ENCODE measurements around the gene MTLN. TPM values are rescaled to one million over a fixed set of nuclear protein-coding genes. Genes with fewer than 3 reads are reported as not detected.
A peak's percentile ranks its signal among the peaks of the same experiment; 100 is the strongest.
"Not testable (repeated sequence)": the region's sequence is repeated elsewhere in the genome, so short reads cannot be mapped to it uniquely, and the experiment has no call there.

MTLN gene
- 10 to 100 TPM; 28.3 to 96.5 (median 51.6) TPM for total RNA-seq

DNA sequence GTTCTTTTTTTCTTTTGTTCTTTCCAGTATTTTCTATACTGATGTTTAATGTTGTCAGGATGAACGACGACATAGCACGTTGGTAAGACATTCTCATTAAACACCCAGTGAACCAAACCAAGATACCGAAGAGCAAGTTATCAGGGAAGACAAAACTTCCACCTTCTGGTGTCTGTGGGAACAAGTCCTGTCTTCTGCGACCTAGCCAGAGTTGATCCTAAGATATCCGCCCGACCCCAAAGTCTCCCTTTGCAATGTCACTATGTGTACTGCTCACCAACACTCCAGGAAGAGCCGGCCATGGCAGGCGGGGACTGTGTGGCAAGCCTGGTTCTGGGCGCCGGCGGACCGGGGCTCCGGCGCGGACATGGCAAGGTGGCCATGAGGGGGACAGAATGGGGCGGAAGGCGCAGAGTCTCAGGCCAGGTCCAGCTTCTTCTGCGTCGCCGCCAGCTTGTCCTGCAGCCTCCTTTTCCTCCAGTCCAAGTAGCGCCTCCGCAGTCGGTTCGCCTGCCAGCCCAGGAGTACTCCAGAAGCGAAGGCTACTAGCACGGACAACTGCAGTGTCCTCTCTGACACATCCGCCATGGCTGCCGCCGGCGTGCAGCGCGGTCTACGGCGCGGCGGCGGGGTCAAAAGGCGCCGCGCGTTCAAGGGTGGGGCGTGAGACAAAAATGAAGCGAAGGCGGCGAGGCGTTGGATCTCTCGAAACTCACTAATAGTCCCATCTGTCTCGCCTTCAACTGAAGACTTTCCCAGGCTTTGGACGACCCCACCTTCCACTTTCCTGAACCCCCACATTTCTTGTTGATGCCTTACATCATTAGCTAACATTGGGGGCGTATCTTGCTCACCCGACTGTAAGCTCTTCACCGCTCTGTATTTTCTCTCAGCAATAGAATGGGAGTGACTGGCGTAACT, at the start of gene MTLN:
Gene MTLN (minus strand): TSS at position 610 of the 921 bp plus-strand sequence. CDS start 22 bp downstream, at position 588.
- Histone ChIP-seq H3K9me3 (no peaks in the 10 kb centered on the region), H3K4me3 (peak within 1 kb of the TSS; percentile 82), H3K27me3 (no peaks in the 10 kb centered on the region), H3K4me1 (peaks cover 16% of the 10 kb centered on the region), H3K36me3 (peaks cover 10% of the 10 kb centered on the region), H3K27ac (peak within 1 kb of the TSS; percentile 88)
- peak in 1 of 2 donors; percentile 46 for TF ChIP-seq POLR2A (IDR thresholded peaks at IDR 0.05)
- no peak for TF ChIP-seq EP300 (IDR thresholded peaks at IDR 0.05)
- peak in 2 of 3 donors; percentile 71 to 98 for TF ChIP-seq POLR2AphosphoS5 (IDR thresholded peaks at IDR 0.05)
- DNase-seq (ENCODE audit: low spot score in 2 of 2), result peak in 1 of 2 donors; percentile 73
- WGBS, result 7% methylated on average over 54 of the region's 54 CpGs

GRCh38 chr2:110261910-110262309, 49.6 kb upstream of the MTLN start:
- H3K27ac ChIP-seq; DNase-seq (ENCODE audit: low spot score in 2 of 2); H3K4me1 ChIP-seq; H3K9me3 ChIP-seq; H3K36me3 ChIP-seq; H3K27me3 ChIP-seq; H3K4me3 ChIP-seq: not testable (repeated sequence)
- WGBS, result no CpG with 5 or more reads among the region's 1 CpG

GRCh38 chr2:110248081-110248795, 35.9 kb upstream of the MTLN start:
- WGBS, result 70% methylated on average over 6 of the region's 7 CpGs
- not testable (repeated sequence) for H3K27me3 ChIP-seq; H3K27ac ChIP-seq; H3K4me3 ChIP-seq; H3K36me3 ChIP-seq; H3K4me1 ChIP-seq; DNase-seq (ENCODE audit: low spot score in 2 of 2); H3K9me3 ChIP-seq

DNA sequence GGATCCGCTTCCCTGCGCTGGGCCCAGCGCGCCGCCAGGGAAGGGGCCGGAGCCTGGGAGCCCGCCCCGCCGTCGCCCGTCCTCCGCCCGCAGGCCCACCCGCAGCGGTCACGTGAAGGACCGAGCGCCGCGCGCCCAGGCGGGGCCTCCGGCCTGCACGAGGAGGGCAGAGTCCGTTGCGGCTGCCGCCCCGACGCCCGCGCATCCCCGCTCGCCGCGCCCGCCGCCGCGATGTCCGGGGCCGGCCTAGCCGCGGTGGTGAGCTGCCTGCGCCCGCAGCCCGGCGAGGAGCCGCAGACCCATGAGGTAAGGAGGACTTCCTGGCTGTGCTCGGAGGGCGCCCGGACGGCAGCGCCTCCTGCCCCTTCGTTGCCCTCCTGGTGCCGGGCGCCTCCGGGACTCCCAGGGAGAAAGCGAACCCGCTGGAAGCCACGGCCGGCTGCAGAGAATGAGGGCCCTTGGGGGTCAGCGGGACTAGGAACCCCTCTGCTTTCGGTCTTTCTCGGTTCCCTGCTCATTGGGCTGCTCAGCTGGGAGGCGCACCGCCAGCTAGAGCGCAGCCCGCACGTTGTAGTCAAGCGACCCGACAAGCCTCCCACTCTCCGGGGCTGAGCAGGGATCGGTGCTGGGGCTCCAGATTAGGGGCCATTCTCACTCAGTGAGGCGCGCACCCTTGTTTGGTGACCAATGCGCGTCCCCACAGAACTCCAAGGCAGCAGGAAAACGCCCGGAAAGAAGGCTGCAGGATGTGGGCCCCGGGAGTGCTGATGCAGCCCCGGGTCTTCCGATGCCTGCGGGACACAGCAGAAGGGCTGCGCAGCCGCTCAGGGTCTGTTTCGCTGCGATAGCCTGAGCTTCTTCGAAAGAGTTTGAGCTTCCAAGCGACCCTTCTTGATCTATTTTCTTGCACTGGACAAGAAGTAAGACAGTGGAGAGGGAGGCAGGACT, 33.4 kb upstream of the MTLN start:
- not testable (repeated sequence) for H3K4me3 ChIP-seq, H3K27ac ChIP-seq
- no CpG with 5 or more reads among the region's 89 CpGs for WGBS

GRCh38 chr2:110243283-110243682, 30.9 kb upstream of the MTLN start:
- 100% methylated on average over 1 of the region's 3 CpGs for WGBS
- H3K36me3 ChIP-seq; DNase-seq (ENCODE audit: low spot score in 2 of 2); H3K4me3 ChIP-seq; H3K4me1 ChIP-seq; H3K9me3 ChIP-seq; H3K27ac ChIP-seq; H3K27me3 ChIP-seq: not testable (repeated sequence)

More for the DNA sequence above, 33.4 kb upstream of the MTLN start:
- not testable (repeated sequence) for H3K27me3 ChIP-seq; H3K36me3 ChIP-seq; H3K9me3 ChIP-seq; DNase-seq (ENCODE audit: low spot score in 2 of 2); H3K4me1 ChIP-seq

- H3K27me3 ChIP-seq; H3K36me3 ChIP-seq; H3K4me3 ChIP-seq; H3K27ac ChIP-seq; H3K4me1 ChIP-seq; H3K9me3 ChIP-seq; DNase-seq (ENCODE audit: low spot score in 2 of 2): not testable (repeated sequence)
- 44% methylated on average over 5 of the region's 5 CpGs for WGBS
Measured at GRCh38 chr2:110234514-110234913, 22.2 kb upstream of the MTLN start.

- H3K36me3 ChIP-seq; H3K27me3 ChIP-seq; H3K27ac ChIP-seq; H3K4me1 ChIP-seq; H3K4me3 ChIP-seq; DNase-seq (ENCODE audit: low spot score in 2 of 2); H3K9me3 ChIP-seq: not testable (repeated sequence)
- WGBS, result no CpG with 5 or more reads among the region's 1 CpG
Measured at GRCh38 chr2:110229886-110230285, 17.5 kb upstream of the MTLN start.

DNA sequence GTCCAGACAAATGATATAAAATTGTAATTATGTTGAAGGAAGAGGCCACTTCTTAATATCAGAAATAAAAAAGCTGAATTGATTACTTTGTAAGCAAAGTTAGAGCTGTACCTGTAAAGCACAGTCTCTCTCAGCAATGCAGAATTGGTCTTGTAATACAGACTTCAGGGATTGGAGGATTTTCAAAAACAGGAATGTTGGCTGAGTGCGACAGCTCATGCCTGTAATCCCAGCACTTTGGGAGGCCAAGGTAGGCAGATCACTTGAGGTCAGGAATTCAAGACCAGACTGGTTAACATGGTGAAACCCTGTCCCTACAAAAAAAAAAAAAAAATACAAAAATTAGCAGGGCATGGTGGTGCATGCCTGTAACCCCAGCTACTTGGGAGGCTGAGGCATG, 10.3 kb upstream of the MTLN start:
- not testable (repeated sequence) for H3K27ac ChIP-seq; H3K27me3 ChIP-seq; H3K9me3 ChIP-seq; H3K4me3 ChIP-seq; H3K4me1 ChIP-seq; H3K36me3 ChIP-seq; DNase-seq (ENCODE audit: low spot score in 2 of 2)
- 45% methylated on average over 1 of the region's 1 CpG for WGBS

- WGBS, result 74% methylated on average over 4 of the region's 4 CpGs
- peaks cover 10% of the 10 kb centered on the region for H3K27me3 ChIP-seq
Measured at GRCh38 chr2:110221938-110222337, 9.6 kb upstream of the MTLN start.

More at GRCh38 chr2:110221938-110222337, 9.6 kb upstream of the MTLN start:
- DNase-seq (ENCODE audit: low spot score in 2 of 2), result no peak
- Histone ChIP-seq H3K4me1 (peaks cover 3% of the 10 kb centered on the region), H3K4me3 (no peak overlapping the region), H3K27ac (no peak overlapping the region), H3K36me3 (no peaks in the 10 kb centered on the region), H3K9me3 (no peaks in the 10 kb centered on the region)
- TF ChIP-seq POLR2AphosphoS5 (IDR thresholded peaks at IDR 0.05) (no peak), EP300 (IDR thresholded peaks at IDR 0.05) (no peak), POLR2A (IDR thresholded peaks at IDR 0.05) (no peak), CTCF (IDR thresholded peaks at IDR 0.05) (no peak)
